GM19351 (cell line): Measurements from ENCODE around the gene CLIP4.

Experiments
- ATAC-seq: cut with Tn5 transposase; IDR thresholded peaks from one replicate; pipeline ENCODE4 v1.9.1; 2021; ENCODE audit warnings: mild to moderate bottlenecking, moderate library complexity; ENCODE audit not compliant: unreplicated experiment

The CLIP4 gene

GRCh38 chr2:29186817-29187216 is 71.6 kb downstream of the CLIP4 start:
- no peak for ATAC-seq

DNA sequence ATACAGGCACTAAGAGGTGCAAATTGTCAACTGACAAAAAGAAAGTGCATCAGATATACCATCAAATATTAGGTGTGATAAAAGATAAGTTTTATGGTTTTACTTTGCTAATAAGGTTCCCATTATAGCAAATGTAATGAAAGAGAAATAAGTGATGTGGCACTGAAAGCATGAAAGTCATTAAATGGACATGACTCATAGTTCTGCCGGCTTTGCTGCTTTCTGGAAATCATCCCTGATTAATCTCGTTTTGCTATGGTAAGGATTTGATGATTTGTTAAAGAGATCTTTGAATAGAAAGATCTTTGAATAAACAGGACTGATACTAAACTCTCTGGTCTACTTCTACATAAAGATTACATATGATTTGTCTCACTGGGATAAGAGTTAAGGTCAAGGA is 72.7 kb downstream of the CLIP4 start:
- no peak for ATAC-seq

DNA sequence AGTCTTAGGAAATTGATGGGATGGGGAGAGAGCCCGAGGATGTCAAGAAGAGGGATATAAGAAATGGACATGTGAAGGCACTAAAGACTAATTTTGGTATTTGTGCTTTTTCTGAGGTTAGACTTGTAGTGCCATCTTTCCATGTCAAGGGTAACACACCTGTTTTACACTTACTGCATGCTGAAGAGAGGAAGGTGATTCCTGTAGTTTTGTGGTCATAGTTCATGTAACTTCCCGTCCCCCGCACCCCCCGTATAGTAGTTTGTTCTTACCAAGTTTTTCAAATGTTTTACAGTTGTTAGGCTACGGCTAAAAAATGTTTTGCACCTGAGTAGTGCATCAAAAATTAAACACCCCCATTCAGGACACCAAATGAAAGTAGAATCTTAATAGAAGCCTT is 73.8 kb downstream of the CLIP4 start:
- ATAC-seq: no peak

- no peak for ATAC-seq
Measured at GRCh38 chr2:29191817-29192216, 76.6 kb downstream of the CLIP4 start.

- ATAC-seq: no peak
Measured at GRCh38 chr2:29192526-29192925, 77.3 kb downstream of the CLIP4 start.

GRCh38 chr2:29193111-29193510 is 77.9 kb downstream of the CLIP4 start:
- no peak for ATAC-seq

GRCh38 chr2:29193681-29194080 is 78.5 kb downstream of the CLIP4 start:
- ATAC-seq: no peak

DNA sequence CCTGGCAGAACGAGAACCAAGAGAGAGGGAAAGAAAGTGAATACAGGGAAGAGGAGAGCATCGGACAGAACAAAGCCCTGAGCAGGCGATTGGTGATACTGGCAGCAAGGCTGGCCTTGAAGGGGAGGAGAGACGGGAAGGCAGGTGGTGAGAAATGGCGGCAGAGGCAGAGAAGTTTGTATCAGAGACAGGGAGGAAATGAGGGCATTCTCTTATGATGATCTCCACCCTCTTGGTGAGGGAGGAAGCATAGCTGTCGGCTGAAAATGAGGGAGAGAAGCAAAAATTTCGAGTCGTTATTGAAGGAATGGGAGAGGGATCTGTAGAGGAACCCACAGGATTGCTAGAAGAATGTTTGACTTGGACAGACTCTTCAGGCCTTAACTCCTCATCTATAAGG is 80.6 kb downstream of the CLIP4 start:
- no peak for ATAC-seq

DNA sequence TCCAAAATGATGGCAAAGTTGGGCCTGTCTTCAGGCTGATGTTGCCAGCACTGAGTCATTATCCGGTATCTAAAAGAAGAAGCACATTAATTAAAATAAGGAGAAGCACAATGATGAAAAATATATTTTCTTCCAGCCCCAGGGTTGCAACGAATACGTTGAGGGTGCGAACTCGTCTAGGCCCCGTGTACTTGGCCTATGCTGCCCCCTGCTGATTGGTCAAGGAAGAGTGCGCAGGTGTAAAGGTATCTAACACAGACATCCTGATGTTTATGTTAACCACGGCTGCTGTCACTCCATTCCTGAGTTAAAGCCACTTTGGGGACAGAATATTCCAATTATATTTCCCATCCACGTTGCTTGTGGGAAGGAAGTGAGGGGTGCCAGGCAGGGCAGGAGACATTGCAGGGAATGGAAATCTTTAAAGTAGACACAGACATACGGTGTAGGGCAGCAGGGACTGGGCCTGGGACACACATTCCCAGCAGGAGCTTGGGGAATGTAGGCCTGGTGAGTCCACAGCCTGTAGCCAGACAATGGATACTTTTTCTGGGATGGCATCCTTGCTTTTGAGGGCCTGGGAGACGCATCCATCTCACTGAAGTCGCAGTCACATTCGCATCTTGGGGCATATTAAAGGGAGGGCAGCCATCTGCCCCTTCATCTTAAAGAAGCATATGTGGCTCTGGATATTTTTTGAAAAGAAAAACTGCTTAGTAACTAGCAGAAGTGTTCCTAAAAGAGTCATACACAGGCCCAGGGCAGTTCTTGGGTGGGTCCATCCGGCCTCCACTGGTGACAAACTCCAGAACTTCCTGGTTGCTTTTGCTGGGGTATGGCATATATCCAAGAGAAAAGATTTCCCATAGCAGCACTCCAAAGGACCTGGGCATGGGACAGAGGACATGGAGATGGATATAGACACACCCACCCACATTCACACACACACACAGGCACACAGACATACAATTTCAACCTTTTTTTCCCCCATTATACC is 81.9 kb downstream of the CLIP4 start:
- peak; percentile 49 for ATAC-seq

DNA sequence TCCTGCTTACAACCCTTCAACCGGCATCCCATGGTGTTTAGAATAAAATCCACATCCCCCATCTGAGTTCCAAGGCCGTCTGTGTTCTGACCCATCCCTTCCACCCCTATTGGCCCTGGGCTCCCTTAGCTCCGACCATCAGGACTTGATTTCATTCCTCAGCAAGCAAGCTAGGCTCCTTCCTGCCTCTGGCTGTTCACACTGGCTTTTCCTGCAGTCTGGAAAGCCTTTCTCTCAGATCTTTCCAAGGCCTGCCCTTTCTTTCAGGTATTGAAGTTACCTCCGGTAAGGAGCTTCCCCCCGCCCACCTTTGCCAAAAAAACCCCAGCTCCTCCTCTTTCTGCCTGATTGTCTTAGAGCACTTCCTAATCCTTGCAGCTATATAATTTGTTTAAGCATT is 86.8 kb downstream of the CLIP4 start:
- no peak for ATAC-seq

- ATAC-seq: no peak
Measured at GRCh38 chr2:29202819-29203495, 87.7 kb downstream of the CLIP4 start.

DNA sequence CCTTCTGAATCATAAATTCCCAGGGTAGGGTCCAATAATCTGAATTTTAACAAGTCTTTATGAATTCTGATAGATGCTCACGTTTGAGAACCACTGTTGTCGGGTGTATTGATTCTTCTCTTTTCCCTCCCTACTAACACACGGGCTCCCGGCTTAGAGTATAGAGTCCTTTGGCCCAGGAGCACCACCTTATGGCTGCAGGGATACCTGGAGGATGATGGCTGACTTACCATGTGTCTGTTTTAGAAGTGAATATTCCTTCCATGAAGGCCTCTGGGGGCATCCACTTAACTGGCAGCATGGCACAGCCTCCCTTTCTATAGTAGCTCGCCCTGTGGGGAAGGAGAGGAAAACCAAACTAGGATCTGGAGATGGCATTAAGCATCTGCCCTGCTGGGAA is 91.7 kb downstream of the CLIP4 start:
- ATAC-seq: no peak

DNA sequence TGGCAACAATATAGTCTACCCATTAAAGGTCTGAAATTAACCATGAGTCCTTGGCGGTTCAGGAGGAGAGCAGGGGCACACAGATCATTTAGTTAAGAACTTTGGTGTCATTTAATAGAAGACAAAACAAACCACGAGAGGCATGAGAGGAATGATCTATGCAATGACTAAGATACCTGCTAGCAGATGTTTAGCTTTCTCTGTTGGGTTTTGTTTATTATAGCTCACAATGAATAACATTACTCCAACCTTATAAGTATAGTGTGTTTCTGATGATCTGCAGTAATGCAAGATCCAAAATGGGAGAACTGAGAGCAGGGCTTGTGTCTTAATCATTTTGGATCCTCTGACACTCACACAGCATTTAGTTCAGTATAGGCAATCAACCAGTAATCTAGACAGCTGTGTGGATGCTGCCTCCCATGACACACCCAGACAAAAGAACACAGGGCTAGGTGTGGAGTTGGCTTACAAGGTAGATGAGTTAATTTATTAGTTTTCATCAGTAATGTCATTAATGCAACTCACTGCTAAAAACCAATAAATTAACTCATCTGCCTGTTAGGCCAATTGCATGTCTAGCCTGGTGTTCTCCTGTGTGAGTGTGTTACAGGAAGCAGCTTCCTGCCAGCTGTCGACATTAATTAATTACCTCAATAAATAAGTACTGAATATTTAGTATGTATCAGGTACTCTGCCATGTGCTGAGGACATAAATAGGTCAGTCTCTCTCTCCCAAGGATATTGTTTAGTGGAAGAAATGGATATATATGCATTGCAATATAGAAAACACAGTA is 92.3 kb downstream of the CLIP4 start:
- no peak for ATAC-seq

GRCh38 chr2:29209551-29209950 is 94.3 kb downstream of the CLIP4 start:
- no peak for ATAC-seq

GRCh38 chr2:29212009-29212408 is 96.8 kb downstream of the CLIP4 start:
- no peak for ATAC-seq

DNA sequence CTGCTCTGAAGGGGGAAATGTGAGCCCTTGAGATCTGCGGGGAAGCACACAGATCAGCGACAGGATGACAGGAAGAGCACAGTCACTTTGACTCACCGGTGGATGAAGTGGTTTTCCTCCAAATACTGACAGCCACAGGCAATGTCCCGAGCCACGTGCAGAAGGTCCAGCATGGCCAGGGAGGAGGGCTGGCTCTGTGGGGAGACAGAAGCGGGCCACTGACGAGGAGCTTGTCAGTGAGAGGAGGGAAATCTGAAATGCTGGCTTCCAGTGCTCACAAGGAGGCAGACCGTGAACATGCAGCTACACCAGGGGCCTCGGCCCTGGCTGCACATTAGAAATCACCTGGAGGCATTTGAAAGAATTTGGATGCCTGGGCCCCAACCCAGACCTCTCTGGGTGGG is 98.7 kb downstream of the CLIP4 start:
- no peak for ATAC-seq

DNA sequence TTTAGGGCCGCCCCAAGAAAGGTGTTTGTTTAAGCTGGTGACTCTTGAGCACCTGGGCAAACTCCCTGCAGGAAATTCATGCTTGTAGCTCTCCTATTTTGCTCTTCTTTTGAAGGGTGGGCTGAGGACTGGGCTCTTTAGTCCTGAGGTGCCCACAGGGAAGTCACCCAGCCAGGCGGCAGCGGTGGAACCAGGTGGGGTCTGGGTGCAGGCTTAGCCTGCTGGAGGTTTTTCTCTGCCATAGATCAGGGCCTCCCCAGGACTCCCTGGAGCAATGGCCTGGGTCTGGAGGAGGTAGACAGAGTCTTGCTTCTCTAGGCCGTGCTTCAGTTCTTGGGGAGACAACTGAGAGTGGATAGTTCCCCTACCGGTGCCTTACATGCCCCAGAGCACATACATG is 99.9 kb downstream of the CLIP4 start:
- ATAC-seq: no peak

DNA sequence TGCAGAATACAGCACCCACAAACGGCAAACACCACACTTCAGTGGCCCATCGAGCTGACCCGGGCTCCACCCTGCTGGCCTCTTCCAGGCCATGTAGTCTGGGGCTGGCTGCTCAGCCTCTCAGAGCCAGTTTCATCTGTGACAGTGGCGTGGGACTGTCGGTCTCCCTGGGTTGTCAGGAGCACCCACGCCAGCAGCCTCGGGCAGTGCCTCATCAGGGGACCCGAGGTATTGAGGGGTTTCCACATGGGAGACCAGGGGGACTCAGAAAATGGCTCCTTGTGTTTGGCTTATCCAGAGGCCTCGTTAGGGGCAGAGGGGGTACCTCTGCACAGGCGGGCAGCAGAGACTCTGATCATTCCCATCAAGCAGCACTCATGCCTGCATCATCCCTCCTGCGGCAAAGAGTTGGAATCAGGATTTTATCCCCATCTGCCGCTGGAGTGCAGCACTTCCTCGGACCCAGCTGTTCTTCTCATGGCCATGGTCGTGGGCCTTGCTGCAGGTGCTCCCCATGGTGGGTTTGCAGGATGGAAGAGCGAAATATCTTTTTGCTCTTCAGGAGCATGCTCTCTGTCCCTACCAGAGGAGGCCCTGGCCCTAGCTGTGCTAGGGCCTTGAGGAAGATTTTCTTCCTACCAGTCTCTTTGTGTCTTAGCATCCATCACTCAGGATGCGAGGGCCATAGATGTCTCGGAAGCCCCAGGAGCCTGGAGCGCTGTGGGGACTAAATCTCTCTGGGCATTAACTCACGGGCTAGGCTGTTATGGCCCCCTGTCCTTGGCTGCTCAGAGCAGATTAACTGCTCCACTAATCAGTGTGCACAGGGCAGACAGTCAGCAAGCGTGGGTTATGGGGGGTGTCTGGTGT is 100.8 kb downstream of the CLIP4 start:
- ATAC-seq: no peak

DNA sequence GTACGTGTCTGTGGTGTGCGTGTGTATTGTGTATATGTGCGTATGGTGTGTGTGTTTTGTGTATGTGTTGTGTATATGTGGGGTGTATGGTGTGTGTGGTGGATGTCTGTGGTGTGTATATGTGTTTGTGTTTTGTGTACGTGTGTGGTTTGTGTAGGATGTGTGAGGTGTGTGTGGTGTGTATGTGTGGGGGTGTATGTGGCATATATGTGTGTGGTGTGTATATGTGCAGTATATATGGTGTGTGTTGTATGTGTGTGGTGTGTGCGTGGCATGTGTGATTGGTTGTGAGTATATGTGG is 101.3 kb downstream of the CLIP4 start:
- ATAC-seq: no peak

DNA sequence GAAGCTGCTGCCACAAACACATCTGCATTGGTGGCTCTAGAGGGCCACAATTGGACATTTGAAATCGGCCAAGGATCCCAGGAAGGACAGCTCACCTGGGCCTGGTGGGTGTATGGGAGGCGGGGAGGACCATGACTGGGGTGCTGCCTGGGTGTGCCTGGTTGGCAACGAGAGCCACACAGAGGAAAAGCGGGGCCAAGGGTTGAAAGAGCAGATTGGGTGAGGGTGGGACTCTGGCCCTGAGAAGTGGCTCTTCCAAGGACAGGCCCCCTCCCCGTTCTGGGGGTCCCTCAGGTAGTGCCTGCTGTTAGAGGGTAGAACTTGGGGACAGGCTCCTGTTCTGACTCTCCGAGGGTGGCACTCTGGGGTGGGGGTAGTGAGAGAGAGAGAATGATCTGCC is 102.9 kb downstream of the CLIP4 start:
- no peak for ATAC-seq
